DND-41 (cell line): ENCODE measurements around the gene FNBP1.

Experiments
- ATAC-seq: fragments of 200-7000 bp; cut with Tn5 transposase; 3 replicates; pipeline ENCODE4 v1.9.1; 2021; ENCODE audit warnings: low read depth; ENCODE audit not compliant: insufficient read depth
- DNase-seq: peaks from one replicate; pipeline ENCODE4 v3.0.0-alpha.2; 2020
- H2AFZ ChIP-seq: 2 replicates; pipeline ENCODE4 v1.6.0; 2012; ENCODE audit warnings: low read depth, low read length
- H3K27ac ChIP-seq: 2 replicates; pipeline ENCODE4 v1.5.1; 2012; ENCODE audit warnings: low read length, inconsistent platforms
- H3K27me3 ChIP-seq: fragments of 200-600 bp; sonication (generic); 2 replicates; pipeline ENCODE4 v1.6.0; 2012; ENCODE audit warnings: low read length, mild to moderate bottlenecking, inconsistent platforms; ENCODE audit not compliant: insufficient read depth, poor library complexity
- H3K36me3 ChIP-seq: 2 replicates; pipeline ENCODE4 v1.5.1; 2012; ENCODE audit warnings: low read length, inconsistent platforms; ENCODE audit not compliant: insufficient read depth
- H3K4me1 ChIP-seq: 2 replicates; pipeline ENCODE4 v1.5.1; 2012; ENCODE audit warnings: mild to moderate bottlenecking, low read length; ENCODE audit not compliant: insufficient read depth
- H3K4me2 ChIP-seq: 2 replicates; pipeline ENCODE4 v1.6.0; 2012; ENCODE audit warnings: mild to moderate bottlenecking, moderate library complexity, low read length, inconsistent platforms; ENCODE audit not compliant: insufficient read depth
- H3K4me3 ChIP-seq, 2 experiments: fragments of 200-600 bp in 1 of 2; shearing (Covaris generic) in 1 of 2; 2 replicates each; pipeline ENCODE4 v1.5.1; 2012 to 2016; ENCODE audit warnings: inconsistent platforms in 2 of 2, low read length in 2 of 2, mild to moderate bottlenecking in 2 of 2, low read depth in 1 of 2, moderate library complexity in 1 of 2
- H3K79me2 ChIP-seq: 2 replicates; pipeline ENCODE4 v1.6.0; 2012; ENCODE audit warnings: low read length, inconsistent platforms; ENCODE audit not compliant: insufficient read depth
- H3K9ac ChIP-seq: 2 replicates; pipeline ENCODE4 v1.6.0; 2012; ENCODE audit warnings: low read depth, mild to moderate bottlenecking, inconsistent platforms, low read length, moderate library complexity
- H3K9me3 ChIP-seq: 2 replicates; pipeline ENCODE4 v1.5.1; 2012; ENCODE audit warnings: low read length, moderate library complexity, mild to moderate bottlenecking, inconsistent platforms; ENCODE audit not compliant: insufficient read depth, severe bottlenecking
- H4K20me1 ChIP-seq: 2 replicates; pipeline ENCODE4 v1.6.0; 2012; ENCODE audit warnings: low read length; ENCODE audit not compliant: insufficient read depth
- CTCF ChIP-seq: IDR thresholded peaks from 2 replicates; pipeline ENCODE4 v1.5.1; 2012; ENCODE audit warnings: borderline replicate concordance, low read length, moderate library complexity, mild to moderate bottlenecking; ENCODE audit not compliant: poor library complexity, severe bottlenecking; ENCODE audit errors: extremely low read depth
- EZH2 ChIP-seq: IDR thresholded peaks from 3 replicates; pipeline ENCODE4 v1.6.1; 2012; ENCODE audit warnings: borderline replicate concordance, low read depth, mild to moderate bottlenecking, moderate library complexity, low read length, inconsistent platforms; ENCODE audit not compliant: severe bottlenecking

FNBP1 gene

GRCh38 chr9:130072515-130073235 is 29.7 kb upstream of the FNBP1 start:
- peaks cover 9% of the 10 kb centered on the region for H3K4me1 ChIP-seq
- H3K4me2 ChIP-seq, result no peak overlapping the region
- peaks cover 74% of the 10 kb centered on the region for H3K79me2 ChIP-seq
- no peak for TF ChIP-seq EZH2
- TF ChIP-seq CTCF, result no peak
- peaks cover 22% of the 10 kb centered on the region for H3K36me3 ChIP-seq
- no peak overlapping the region for H3K4me3 ChIP-seq
- DNase-seq, result no peak
- no peaks in the 10 kb centered on the region for H3K27me3 ChIP-seq
- H3K9me3 ChIP-seq, result no peaks in the 10 kb centered on the region
- H3K27ac ChIP-seq, result 0 out of 2 replicates have a peak overlapping the region, but pooled peaks have one; percentile 2
- H3K9ac ChIP-seq, result no peak overlapping the region
- ATAC-seq, result no peak
- peaks cover 13% of the 10 kb centered on the region; the same call in 1 of the 2 replicates for H4K20me1 ChIP-seq
- no peak overlapping the region for H2AFZ ChIP-seq

GRCh38 chr9:130069048-130069447 is 26.1 kb upstream of the FNBP1 start:
- H3K36me3 ChIP-seq, result peaks cover 6% of the 10 kb centered on the region; the same call in 1 of the 2 replicates
- H3K79me2 ChIP-seq, result peaks cover 90% of the 10 kb centered on the region
- H2AFZ ChIP-seq, result no peak overlapping the region
- DNase-seq (no peak), ATAC-seq (peak; percentile 19; the same call in 1 of the 3 replicates)
- H4K20me1 ChIP-seq, result peaks cover 13% of the 10 kb centered on the region; the same call in 1 of the 2 replicates
- no peaks in the 10 kb centered on the region for H3K9me3 ChIP-seq
- H3K27me3 ChIP-seq, result no peaks in the 10 kb centered on the region
- no peak overlapping the region for H3K4me3 ChIP-seq
- peaks cover 9% of the 10 kb centered on the region for H3K4me1 ChIP-seq
- peak overlapping the region; percentile 27; the same call in 1 of the 2 replicates for H3K27ac ChIP-seq
- H3K4me2 ChIP-seq, result no peak overlapping the region
- H3K9ac ChIP-seq, result no peak overlapping the region
- TF ChIP-seq EZH2 (no peak), CTCF (no peak)

- H3K27ac ChIP-seq, result no peak overlapping the region
- no peaks in the 10 kb centered on the region for H3K27me3 ChIP-seq
- H3K4me1 ChIP-seq, result peaks cover 12% of the 10 kb centered on the region
- TF ChIP-seq EZH2 (no peak), CTCF (no peak)
- peaks cover 6% of the 10 kb centered on the region; the same call in 1 of the 2 replicates for H3K36me3 ChIP-seq
- no peak overlapping the region for H3K4me3 ChIP-seq
- DNase-seq, result no peak
- no peak overlapping the region for H2AFZ ChIP-seq
- H3K9ac ChIP-seq, result no peak overlapping the region
- no peak overlapping the region for H3K4me2 ChIP-seq
- no peak for ATAC-seq
- H3K9me3 ChIP-seq, result no peaks in the 10 kb centered on the region
- peaks cover 14% of the 10 kb centered on the region; the same call in 1 of the 2 replicates for H4K20me1 ChIP-seq
- H3K79me2 ChIP-seq, result peaks cover 93% of the 10 kb centered on the region
Observed at GRCh38 chr9:130064621-130065020, 21.6 kb upstream of the FNBP1 start.
